GM18873 (cell line): Measurements from ENCODE around the gene HLA-DMA.

Source experiments
- ATAC-seq: cut with Tn5 transposase; IDR thresholded peaks from one replicate; pipeline ENCODE4 v1.9.1; 2021; ENCODE audit warnings: mild to moderate bottlenecking, moderate library complexity, moderate number of reproducible peaks; ENCODE audit not compliant: unreplicated experiment, low FRiP score

The HLA-DMA gene

GRCh38 chr6:32952817-32953739 lies at the start of gene HLA-DMA:
HLA-DMA (minus strand) TSS chr6:32953097; CDS start chr6:32953036, 61 bp downstream.
- peak; percentile 90 for ATAC-seq

- ATAC-seq: no peak
Observed at GRCh38 chr6:33001685-33002084, 48.8 kb upstream of the HLA-DMA start.

- no peak for ATAC-seq
Observed at GRCh38 chr6:33000055-33000454, 47.2 kb upstream of the HLA-DMA start.

DNA sequence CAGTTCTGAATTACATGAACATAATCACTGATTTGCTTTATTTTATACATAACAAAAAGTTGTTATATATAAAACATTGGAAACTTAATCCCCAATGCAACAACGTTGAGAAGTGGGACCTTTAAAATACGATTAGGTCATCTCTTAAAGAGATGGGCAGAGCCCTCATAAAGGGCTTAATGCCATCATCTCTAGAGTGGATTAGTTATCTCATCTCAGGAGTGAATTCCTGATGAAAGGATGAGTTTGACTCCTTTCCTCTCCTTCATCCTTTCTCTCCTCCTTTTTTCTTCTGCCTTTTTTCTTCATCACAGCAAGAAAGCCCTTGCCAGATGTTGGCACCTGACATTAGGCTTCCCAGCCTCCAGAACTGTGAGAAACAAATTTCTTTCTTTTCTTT lies 42.6 kb upstream of the HLA-DMA start:
- ATAC-seq: no peak

- no peak for ATAC-seq
Observed at GRCh38 chr6:32993363-32993973, 40.6 kb upstream of the HLA-DMA start.

DNA sequence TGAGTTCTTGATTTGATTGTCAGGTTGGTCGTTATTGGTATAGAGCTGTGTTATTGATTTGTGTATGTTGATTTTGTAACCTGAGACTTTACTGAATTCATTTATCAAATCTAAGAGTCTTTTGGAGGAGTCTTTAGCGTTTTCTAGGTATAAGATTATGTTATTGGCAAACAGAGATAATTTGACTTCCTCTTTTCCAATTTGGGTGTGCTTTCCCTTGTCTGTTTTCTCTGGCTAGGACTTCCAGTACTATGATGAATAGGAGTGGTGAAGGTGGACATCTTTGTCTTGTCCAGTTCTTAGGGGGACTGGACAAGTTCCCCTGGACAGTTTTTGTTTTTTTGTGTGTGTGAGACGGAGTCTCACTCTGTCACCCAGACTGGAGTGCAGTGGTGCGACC lies 39.1 kb upstream of the HLA-DMA start:
- ATAC-seq: no peak

GRCh38 chr6:32989368-32989767 lies 36.5 kb upstream of the HLA-DMA start:
- no peak for ATAC-seq

DNA sequence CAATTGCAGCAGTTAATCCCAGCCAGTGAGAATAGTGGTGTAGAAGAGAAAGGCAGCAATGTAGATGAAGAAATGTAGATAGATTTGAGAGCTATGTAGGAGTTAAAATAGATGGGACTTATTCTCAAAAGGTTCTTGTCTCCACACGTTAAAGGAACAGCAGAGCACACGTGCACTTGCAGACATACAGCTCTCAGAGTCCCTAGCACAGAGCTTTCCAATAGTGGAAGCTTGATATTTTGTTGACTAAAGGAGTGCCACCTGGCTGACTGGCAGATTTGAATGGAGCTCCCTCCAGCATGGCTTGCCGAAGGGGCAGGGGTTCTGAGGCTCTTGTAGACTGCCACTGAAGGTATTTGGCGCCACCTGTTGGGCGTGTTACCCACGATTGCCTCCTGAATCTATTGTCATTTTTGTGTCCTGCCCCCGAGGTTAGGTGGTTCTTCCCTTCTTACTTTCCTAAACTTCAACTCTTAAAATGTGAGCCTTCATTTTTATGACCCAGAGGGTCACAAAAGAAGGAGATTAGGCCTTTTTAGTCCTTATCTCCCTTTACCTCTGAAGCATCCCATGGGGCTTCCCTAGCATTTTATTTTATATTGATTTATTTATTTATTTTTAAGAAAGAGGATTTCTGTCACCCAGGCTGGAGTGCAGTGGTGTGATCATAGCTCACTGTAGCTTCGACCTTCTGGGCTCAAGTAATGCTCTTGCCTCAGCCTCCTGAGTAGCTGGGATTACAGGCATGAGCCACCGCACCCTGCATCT lies 31.9 kb upstream of the HLA-DMA start:
- ATAC-seq: no peak

DNA sequence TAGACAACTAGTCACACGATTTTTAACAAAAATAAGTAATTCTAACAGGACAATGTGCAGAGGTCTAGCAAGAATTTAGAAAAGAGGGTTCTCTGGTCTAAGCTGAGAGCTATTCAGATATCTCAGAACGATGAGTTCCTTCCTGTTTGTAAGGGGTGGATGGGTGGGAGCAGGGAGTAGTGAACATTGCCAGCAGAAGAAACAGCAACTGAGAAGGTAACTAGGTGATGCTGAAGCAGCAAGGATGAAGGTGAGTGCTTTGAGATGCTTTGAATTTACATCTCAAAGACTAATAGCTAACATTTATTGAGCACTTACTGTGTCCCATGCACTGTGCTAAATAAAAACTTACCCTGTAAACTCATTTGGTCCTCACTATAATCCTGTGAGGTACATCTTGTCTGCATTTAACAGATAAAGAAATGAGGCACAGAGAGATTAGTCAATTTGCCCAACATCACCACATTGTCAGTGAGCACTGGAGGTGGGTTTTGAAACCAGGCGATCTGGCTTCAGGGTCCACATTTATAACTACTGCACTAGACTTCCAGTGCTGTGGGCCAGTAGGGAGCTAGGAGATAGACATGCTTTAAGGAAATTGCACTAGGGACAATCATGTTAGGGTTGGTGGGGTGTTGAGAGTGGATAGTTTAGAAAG lies 31.2 kb upstream of the HLA-DMA start:
- ATAC-seq: no peak

- no peak for ATAC-seq
Observed at GRCh38 chr6:32983493-32983848, 30.6 kb upstream of the HLA-DMA start.

DNA sequence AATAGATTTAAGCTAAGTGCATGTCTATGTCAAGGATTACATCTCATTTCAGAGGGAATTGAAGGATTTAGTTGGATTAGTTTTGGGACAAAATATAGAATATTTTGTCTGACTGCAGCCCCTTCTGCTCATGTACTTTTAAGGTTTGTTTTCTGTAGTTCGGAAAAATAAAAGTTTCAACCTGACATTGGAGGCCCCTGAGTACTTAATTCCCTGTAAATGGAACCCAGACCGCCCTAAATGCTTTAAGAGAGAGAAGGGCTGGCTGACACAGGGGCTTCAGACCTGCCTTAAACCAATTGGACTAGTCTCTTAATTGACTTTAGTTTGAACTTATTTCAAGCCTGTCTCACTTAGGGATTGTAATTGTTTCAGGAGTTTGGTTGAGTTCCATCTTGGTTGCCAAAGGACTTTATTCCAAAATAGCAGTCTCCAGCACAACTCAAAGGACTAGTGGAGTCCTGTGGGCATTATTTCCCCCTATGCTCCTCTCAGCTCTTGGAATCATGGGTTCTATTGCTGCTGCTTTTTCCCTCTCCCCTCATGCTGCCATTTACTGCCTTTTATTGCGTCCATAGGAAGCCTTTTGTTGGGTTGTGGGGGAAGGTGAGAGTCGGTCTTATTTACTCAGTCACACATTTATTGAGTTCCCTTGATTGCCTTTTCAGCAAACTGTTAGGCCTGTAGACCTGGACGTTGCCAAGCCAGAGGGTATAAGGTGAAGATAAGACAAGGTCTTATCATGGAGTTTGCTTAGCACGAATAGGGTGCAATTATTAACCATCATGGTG lies 30.0 kb upstream of the HLA-DMA start:
- no peak for ATAC-seq

GRCh38 chr6:32982084-32982701 lies 29.3 kb upstream of the HLA-DMA start:
- no peak for ATAC-seq

- no peak for ATAC-seq
Observed at GRCh38 chr6:32980488-32981038, 27.7 kb upstream of the HLA-DMA start.

GRCh38 chr6:32979720-32980487 lies 27.0 kb upstream of the HLA-DMA start:
- ATAC-seq: no peak

- ATAC-seq: no peak
Observed at GRCh38 chr6:32977953-32978324, 25.0 kb upstream of the HLA-DMA start.

- ATAC-seq: no peak
Observed at GRCh38 chr6:32977272-32977952, 24.5 kb upstream of the HLA-DMA start.

GRCh38 chr6:32976334-32977069 lies 23.6 kb upstream of the HLA-DMA start:
- ATAC-seq: no peak
